GM19099 (cell line): Measurements from ENCODE around the gene PTN.

Source experiments
- POLR2A ChIP-seq: IDR thresholded peaks from 3 replicates; pipeline ENCODE4 v1.6.1; 2011; ENCODE audit warnings: low read depth; ENCODE audit not compliant: insufficient read length; ENCODE audit errors: extremely low read depth

The PTN gene, protein sequence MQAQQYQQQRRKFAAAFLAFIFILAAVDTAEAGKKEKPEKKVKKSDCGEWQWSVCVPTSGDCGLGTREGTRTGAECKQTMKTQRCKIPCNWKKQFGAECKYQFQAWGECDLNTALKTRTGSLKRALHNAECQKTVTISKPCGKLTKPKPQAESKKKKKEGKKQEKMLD

DNA sequence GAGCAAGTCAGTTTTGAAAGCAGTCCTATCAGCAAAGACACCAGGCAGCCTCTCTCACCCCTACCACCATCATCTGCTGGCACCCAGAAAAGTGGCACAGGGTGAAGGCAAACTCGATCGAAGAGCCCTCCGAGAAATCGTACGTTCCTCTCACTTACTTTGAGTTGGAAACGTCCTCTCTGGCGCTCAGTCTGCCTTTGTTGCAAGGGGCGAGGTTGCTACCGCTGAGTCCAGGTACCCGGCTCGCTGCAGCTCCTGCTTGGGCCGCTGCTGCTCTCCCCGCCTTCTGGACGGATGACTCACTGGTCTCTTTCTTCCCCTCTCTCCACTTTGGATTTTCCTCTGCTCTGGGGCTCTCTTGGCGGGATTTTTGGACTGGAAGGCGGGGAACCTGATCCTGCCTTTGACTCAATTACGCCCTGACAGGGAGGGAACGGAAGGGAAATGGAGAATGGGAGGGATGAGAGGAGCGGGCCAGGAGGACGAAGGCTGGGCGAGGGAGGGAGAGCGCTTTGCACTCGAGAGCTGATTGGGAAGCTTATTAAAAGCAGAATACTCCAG, at the start of gene PTN:
Gene PTN (minus strand): TSS at position 453 of the 561 bp plus-strand sequence. CDS start 88,760 bp downstream, outside the sequence.
- no peak for TF ChIP-seq POLR2A

DNA sequence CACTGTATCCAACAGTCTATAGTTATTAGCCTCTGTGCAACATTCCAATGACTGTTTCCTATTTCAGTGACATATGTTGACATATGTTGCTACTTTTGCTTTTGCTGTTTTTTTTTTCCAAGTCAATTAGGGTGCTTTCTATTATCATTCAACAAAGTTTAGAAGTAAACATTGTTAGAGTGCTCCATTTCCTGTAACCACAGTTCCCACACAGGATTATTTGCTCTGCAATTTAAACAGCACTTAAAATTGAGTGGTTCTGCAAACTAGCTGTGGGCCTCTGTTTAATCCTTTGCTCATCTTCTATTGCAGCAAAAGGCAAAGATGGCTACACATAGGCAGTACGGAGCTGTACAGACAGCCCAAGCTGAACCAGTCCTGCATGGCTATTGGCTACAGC, 46.5 kb upstream of the PTN start:
- no peak for TF ChIP-seq POLR2A

DNA sequence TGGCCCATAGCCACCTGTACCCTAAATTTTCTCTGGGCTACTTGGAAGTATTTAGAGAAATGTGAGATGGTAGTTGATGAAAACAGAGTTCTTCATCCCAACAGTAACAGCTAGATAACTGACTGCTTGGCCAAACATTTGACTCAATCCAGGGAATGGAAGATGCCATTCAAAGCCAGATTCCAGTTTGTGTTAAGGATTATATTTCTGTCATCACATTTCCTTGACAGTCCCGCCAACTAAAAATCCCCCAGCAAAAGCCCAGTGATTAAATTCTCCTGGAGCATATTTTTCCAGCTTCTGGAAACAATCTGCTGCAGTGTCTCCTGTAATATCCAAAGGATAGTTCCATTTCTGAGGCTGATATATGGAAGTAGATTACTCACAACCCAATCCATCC, 45.4 kb upstream of the PTN start:
- TF ChIP-seq POLR2A = no peak

DNA sequence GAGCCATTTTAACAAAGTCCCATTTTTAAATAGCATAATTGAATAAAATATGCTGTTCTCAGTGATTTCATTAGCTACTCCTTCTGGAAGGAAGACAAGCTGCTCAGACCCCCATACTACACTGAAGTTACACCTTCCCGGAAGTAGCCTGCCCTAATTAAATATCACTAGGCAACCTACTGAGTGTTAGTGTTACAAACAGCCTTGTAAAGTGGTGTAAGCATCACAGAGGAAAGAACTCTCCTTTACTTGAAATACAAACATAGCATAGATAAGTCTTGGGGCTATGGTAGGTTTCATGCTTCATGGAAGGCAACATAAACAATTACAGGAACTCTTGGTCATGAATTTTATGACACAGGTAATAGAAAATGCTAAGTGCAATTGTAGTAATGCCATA, 43.4 kb upstream of the PTN start:
- no peak for TF ChIP-seq POLR2A

DNA sequence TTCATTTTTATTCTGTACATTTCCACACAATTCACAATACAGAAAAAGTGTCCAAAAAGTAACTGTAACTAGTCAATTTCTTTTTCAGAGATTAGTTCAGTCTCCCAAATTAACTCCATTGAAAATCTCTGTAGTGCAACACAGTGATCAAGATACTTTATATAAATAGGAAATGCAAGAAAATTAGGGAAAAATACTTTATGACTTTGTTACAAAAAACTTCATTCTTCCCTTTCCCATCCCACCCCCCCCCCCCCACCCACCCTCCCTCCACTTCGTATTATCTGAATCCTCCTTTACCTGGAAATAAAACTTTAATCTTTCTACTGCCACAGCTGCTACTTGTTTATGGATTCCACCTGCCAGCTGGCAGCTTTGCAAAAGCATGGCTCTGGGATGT, 37.5 kb upstream of the PTN start:
- no peak for TF ChIP-seq POLR2A

DNA sequence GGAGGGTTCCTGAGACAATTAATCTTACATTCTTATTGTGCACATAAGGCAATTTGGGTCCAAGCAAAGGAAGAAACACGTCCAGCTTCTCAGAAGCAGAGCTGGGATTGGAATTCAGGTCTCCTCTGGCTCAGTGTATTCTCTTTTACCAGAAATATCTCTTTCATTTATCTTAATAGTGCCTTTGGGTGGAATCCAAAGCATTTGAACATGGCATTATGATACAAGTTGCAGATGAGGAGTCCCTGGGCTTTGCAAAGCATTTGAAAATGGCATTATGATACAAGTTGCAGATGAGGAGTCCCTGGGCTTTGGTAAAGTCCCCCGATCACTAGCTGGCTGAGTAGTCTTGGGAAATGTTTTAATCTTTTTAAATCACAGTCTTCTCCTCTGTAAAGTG, 30.0 kb upstream of the PTN start:
- no peak for TF ChIP-seq POLR2A

DNA sequence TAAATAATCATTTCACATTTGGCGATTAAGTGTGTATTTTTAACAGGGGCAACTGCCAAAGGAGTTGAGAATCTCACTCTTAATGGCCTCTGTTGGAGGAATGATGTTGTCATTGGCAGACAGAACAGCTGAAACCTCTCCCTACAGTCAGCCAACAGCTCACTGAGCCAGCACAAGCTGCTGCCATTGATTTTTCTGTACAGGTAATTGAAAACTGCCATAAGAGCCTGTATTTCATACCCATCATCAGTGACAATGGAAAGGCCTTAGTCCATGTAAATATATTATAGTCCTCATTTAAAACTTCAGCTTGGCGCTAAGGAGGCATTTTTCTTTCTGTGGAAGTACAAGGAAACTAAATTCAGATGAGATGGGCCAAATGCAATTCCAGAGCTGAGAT, 28.1 kb upstream of the PTN start:
- no peak for TF ChIP-seq POLR2A

DNA sequence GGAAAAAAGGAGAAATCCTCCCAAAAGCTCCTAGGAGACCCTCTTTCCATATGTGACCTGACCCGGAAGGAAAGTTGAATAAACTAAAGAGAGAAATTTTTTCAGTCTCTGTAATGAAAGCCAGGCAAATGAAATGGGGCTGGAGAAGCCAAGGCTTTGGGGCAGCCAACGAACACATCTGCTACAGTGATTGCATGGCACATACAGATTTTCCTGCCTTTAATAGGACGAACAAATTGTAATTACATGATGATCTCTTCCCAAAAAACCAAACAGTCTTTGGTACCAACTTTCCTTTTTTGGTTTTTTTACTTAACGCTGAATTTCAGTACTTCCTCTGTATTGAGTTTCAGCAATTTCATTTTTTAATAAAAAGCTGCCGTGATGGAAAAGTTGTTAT, 23.5 kb upstream of the PTN start:
- TF ChIP-seq POLR2A = no peak

DNA sequence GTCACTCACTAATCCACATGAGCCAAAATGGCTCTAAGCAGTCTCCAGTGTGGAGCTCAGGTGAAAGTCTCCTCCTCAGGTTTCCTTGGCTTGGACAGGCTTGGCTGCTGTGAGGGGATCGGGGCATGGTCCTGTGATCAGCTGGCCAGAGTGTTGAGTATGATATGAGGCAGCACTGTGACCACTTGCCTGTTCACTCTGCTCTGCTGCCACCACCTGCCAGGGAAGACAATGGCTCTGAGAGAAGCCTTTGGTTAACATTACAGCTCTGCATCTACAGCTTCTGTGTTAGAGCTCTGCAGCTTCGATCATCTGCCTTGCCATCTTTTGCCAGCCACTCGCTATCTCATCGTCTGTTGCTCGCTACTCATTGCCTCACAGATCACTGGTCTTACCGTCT, 20.1 kb upstream of the PTN start:
- no peak for TF ChIP-seq POLR2A

DNA sequence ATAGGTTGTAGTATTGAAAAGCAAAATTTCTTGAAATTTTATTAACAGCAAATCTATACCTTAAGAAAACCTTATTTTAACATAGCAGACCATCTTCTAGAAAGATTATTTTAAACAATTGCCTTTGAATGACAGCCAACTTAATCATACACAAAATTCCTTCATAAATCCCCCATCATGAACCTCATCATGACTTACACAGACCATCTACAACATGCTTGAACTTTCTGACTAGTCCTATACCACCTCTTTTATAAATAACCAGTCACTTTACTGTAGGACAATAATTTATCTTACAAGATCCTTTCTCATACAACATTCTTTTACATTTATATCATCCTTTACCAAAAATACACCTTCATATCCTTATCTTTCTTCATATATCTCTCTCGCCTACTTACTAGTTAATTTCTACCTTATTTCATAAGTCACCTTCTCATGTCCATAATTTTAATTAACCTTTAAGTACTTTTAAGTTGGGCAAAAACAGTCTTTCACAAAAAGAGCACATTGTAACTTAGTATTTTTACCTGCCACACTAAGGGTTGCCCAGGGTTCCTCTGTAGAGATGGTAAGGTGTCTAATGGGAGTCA, 16.6 kb upstream of the PTN start:
- TF ChIP-seq POLR2A = no peak

DNA sequence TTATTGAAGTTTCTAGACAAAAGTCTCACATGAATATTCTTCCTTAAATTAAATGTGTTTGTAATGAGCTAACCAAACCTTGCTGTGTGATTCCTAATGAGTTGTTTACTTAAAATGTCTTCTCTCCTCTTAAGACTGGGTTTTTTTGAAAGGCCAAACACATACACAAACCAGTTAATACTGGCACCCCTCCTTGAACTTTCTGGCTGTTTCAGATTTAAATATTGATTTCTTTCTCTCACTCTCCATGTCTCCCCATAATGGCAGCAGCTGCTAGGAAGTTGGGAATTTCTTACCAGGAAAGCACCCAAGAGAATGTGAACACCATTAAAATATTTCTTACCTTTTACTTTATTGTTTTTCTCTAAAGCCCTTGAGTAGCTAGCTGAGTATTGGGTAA, 11.4 kb upstream of the PTN start:
- no peak for TF ChIP-seq POLR2A

DNA sequence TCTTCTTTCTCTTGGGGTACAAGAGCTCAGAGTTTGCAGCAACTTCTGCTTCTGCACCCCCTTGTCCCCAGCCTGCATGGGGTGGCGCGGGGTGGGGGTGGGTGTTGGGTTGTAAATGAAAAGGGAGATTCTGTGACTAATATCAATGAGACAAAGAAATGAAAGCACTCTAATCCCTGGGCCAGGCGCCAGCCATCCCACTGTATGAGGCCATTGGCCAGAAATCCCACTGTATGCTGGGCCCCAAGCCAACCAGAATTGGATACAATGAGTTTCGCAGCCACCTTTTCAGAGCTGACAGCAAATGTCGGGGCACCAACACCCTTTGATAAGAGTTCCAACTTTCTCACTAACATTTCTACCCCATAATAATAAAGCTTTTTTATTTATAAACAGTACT, 10.9 kb upstream of the PTN start:
- no peak for TF ChIP-seq POLR2A

DNA sequence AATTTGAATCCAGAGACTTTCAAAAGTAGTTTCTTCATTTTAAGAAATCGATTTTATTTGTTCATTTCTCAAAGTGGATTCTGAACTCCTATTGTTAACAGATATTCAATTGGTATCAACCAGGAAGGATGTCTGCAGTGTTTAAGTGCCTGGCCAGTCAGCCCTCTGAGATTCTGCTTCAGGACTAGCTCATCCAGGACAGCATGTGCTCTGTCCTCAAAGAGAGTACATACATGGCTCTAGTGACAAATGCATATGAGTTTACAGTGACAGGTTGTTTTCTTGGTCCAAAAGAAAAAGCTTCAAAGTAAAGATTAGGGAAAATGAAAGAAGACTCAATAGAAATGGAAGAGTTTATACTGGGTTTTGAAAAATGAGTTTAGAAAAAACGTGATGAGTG, 8.4 kb upstream of the PTN start:
- no peak for TF ChIP-seq POLR2A

DNA sequence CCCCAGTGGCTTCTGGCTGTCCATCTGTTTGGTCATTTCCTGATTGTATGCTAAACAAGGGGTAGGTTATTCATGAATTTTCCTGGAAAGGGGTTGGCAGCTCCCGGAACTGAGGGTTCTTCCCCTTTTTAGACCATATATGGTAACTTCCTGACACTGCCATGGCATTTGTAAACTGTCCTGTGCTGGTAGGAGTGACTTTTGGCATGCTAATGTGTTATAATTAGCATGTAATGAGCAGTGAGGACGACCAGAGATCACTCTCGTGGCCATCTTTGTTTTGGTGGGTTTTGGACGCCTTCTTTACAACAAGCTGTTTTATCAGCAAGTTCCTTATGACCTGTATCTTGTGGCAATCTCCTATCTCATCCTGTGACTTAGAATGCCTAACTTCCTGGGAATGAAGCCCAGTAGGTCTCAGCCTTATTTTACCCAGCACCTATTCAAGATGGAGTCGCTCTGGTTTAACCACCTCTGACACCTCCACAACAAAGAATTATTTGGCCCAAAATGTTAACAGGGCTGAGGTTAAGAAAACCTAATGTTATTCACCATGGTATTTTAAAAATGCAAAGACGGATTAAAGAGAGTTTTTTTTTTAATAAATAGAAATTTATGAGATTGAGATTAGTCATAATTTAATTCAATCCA, 2.4 kb upstream of the PTN start:
- TF ChIP-seq POLR2A = no peak

DNA sequence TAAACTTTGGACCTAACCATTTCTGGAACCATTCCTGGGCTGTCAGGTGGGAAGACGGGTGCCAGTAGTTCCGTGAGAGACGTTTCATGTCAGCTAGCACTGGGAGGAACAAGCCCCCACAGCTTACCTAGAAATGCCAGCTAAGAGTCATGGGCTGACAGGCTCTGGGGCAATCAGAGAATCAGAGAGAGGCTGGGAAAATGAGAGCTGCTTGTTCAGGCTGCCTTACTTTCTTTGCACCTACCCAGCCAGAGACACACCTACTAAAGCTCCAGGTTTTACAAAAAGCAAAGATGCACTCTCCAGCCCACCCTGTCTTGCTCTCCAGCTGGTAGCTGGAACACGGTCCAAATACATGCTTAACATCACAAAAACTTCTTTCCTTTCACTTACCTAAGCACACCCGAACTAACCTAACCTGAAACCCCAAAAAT, 688 bp downstream of the PTN start:
- no peak for TF ChIP-seq POLR2A

DNA sequence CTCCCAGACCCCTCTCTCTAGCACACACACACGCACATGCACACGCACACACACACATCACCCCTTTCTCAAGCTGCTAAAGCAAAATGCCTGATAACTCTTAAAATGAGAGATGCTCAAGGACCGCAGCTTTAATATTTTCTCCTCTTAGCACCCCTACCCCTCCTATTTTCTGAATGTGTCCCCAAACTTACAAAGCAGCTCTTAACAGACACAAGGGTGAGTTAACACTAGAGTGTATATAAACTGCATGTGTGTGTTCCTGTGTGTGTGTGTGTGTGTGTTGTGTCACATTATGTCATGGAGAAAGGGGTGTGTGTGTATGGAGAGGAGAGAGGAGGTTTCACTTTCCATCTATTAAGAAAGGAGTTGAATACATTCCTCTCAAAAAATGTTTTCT, 1.3 kb downstream of the PTN start:
- TF ChIP-seq POLR2A = no peak

DNA sequence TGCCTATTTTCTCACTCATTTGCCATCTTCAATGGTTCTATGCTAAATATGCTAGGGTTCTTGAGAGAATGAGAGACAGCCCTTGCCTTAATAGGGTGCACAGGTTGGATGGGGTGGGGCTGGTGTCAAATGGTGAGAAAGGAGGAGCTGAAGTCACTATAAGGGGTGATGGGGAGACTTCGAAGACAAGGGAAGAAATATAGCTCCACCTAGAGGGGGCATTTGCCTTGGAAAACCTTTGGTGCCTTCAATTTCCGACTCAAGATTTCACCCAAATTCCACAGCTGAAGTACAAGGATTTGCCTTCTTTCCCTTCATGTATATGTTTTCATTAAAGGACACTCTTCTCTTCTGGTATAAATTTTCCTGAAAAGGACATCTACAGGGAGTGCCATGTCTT, 5.6 kb downstream of the PTN start:
- TF ChIP-seq POLR2A = no peak

DNA sequence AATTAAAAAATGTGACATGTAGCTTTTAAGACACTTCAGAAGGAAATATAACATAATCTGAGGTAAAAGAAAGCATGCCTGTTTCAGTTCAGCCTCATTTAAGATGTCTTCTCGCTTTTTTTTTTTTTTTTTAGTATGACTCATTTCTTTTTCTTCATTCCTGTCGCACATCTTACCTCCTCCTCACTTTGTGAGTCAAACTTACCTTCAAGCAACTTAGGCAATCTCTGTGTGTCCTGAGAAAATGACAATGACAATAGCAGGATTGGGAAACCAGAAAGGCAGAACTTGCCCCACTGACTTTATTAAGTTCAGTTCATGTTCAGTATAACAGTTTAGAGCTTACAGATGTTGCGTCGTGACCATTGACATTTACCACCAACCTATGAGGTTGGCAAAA, 7.7 kb downstream of the PTN start:
- no peak for TF ChIP-seq POLR2A
